SK-N-SH (cell line): Measurements from ENCODE around the gene YY1. TPM values are rescaled to one million over a fixed set of nuclear protein-coding genes. Genes with fewer than 3 reads are reported as not detected.

ENCODE experiments used
- CTCF ChIA-PET: fragments of 300-600, 350-600 bp; formaldehyde crosslinking; extraction: SDS; loops from one replicate; lab custom pipeline; 2021; lab: Yijun Ruan, JAX
- POLR2A ChIA-PET: fragments of 350-600 bp; sonication (Branson Sonifier 250); formaldehyde crosslinking; extraction: SDS; loops from one replicate; lab custom pipeline; 2020; ENCODE audit warnings: antibody characterized with exemption, inconsistent platforms; lab: Yijun Ruan, JAX
- DNase-seq: peaks from one replicate; pipeline ENCODE4 v3.0.0; 2012
- H2AFZ ChIP-seq: fragments of 200-600 bp; sonication (generic); 2 replicates; pipeline ENCODE4 v1.8.1; 2016; ENCODE audit warnings: antibody characterized with exemption, mild to moderate bottlenecking, low read depth
- H3F3A ChIP-seq: fragments of 200-600 bp; sonication (generic); replicated peaks from 2 replicates; pipeline ENCODE3; 2016; ENCODE audit warnings: antibody characterized with exemption, mild to moderate bottlenecking; ENCODE audit not compliant: insufficient read depth
- H3K27ac ChIP-seq, 2 experiments: fragments of 200-500 bp in 1 of 2; fragments of 200-600 bp in 1 of 2; sonication (Bioruptor generic) in 1 of 2; sonication (generic), shearing (Covaris generic) in 1 of 2; 2 replicates each; pipeline versions ENCODE4 v1.5.1 to v1.6.1; 2014 to 2016; ENCODE audit warnings: low read depth in 2 of 2, inconsistent platforms in 1 of 2, low read length in 1 of 2, mild to moderate bottlenecking in 1 of 2, mixed read lengths in 1 of 2
- H3K27me3 ChIP-seq: fragments of 200-600 bp; sonication (generic), shearing (Covaris generic); 2 replicates; pipeline ENCODE4 v1.6.1; 2016; ENCODE audit warnings: mixed run types; ENCODE audit not compliant: insufficient read depth
- H3K36me3 ChIP-seq, 2 experiments: fragments of 200-500 bp in 1 of 2; fragments of 200-600 bp in 1 of 2; sonication (Bioruptor generic) in 1 of 2; sonication (generic) in 1 of 2; replicated peaks in 1 of 2; 2 replicates each; pipeline versions ENCODE3 to v1.5.1; 2014 to 2016; ENCODE audit warnings: low read length in 1 of 2, mild to moderate bottlenecking in 1 of 2; ENCODE audit not compliant: insufficient read depth in 2 of 2, control insufficient read depth in 1 of 2
- H3K4me1 ChIP-seq, 2 experiments: fragments of 200-500 bp in 1 of 2; fragments of 200-600 bp in 1 of 2; sonication (Bioruptor generic) in 1 of 2; sonication (generic), shearing (Covaris generic) in 1 of 2; 2 replicates each; pipeline versions ENCODE4 v1.5.1 to v1.6.1; 2014 to 2016; ENCODE audit warnings: low read depth in 1 of 2, low read length in 1 of 2, mixed run types in 1 of 2; ENCODE audit not compliant: insufficient read depth in 2 of 2, control insufficient read depth in 1 of 2
- H3K4me2 ChIP-seq: fragments of 200-600 bp; sonication (generic), shearing (Covaris generic); 2 replicates; pipeline ENCODE4 v1.6.1; 2017; ENCODE audit warnings: mixed run types
- H3K4me3 ChIP-seq, 2 experiments: fragments of 200-500 bp in 1 of 2; fragments of 200-600 bp in 1 of 2; sonication (Bioruptor generic) in 1 of 2; sonication (generic), shearing (Covaris generic) in 1 of 2; 2 replicates each; pipeline versions ENCODE4 v1.5.1 to v1.8.1; 2014 to 2016; ENCODE audit warnings: low read depth in 2 of 2, inconsistent platforms in 1 of 2, low read length in 1 of 2, mild to moderate bottlenecking in 1 of 2, mixed read lengths in 1 of 2, moderate library complexity in 1 of 2
- H3K79me2 ChIP-seq: fragments of 200-600 bp; sonication (generic); 2 replicates; pipeline ENCODE4 v1.8.1; 2017; ENCODE audit warnings: mild to moderate bottlenecking; ENCODE audit not compliant: insufficient read depth
- H3K9ac ChIP-seq: fragments of 200-600 bp; sonication (generic); 2 replicates; pipeline ENCODE4 v1.6.1; 2017; ENCODE audit warnings: mixed run types
- H3K9me2 ChIP-seq: fragments of 200-600 bp; sonication (generic); 2 replicates; pipeline ENCODE4 v1.6.1; 2017; ENCODE audit warnings: mixed run types
- H3K9me3 ChIP-seq: fragments of 200-600 bp; sonication (generic); 2 replicates; pipeline ENCODE4 v1.6.1; 2017; ENCODE audit warnings: mixed run types, mild to moderate bottlenecking, moderate library complexity
- H4K20me1 ChIP-seq: fragments of 200-600 bp; sonication (generic); 2 replicates; pipeline ENCODE4 v1.6.1; 2017; ENCODE audit warnings: mild to moderate bottlenecking, mixed run types; ENCODE audit not compliant: insufficient read depth
- CHD2 ChIP-seq: fragments of 150-350 bp; IDR thresholded peaks from 2 replicates; pipeline ENCODE4 v1.6.1; 2018; ENCODE audit warnings: low read length; ENCODE audit not compliant: partially characterized antibody
- FOSL2 ChIP-seq: IDR thresholded peaks from 2 replicates; pipeline ENCODE4 v1.4.0; 2012; ENCODE audit warnings: low read depth, mild to moderate bottlenecking, moderate library complexity, borderline replicate concordance
- GATA2 ChIP-seq: sonication (generic); formaldehyde crosslinking; IDR thresholded peaks from 2 replicates; pipeline ENCODE4 v1.5.0; 2020; ENCODE audit warnings: mild to moderate bottlenecking, missing genetic modification reagents
- NFIC ChIP-seq: IDR thresholded peaks from 2 replicates; pipeline ENCODE4 v1.4.0; 2012; ENCODE audit warnings: borderline replicate concordance
- RAD21 ChIP-seq: IDR thresholded peaks from 2 replicates; pipeline ENCODE4 v1.6.1; 2012; ENCODE audit warnings: mild to moderate bottlenecking, low read length
- RCOR1 ChIP-seq: fragments of 150-350 bp; IDR thresholded peaks from 2 replicates; pipeline ENCODE4 v1.6.1; 2017; ENCODE audit warnings: antibody characterized with exemption, low read length
- SMC3 ChIP-seq: IDR thresholded peaks from 2 replicates; pipeline ENCODE4 v1.6.1; 2012; ENCODE audit warnings: low read depth, low read length, improper control_type of control experiment
- TAF1 ChIP-seq: IDR thresholded peaks from 2 replicates; pipeline ENCODE4 v1.6.1; 2012; ENCODE audit warnings: low read depth, mild to moderate bottlenecking, low read length, moderate library complexity, borderline replicate concordance
- WGBS: methylation state at CpG from one replicate; pipeline ENCODE4 v1.1.6; 2017; ENCODE audit warnings: low lambda C conversion rate; 5-methylcytosine and 5-hydroxymethylcytosine counted together
- polyA plus RNA-seq, 3 experiments: library from polyadenylated mRNA; depleted of rRNA; stranded (reverse); fragments of >200 nt; gene quantifications; 2 replicates each; pipeline ENCODE4 v1.2.3, GENCODE V29; 2012
- TF ChIP-seq, protein P1 (sequence below): IDR thresholded peaks from 2 replicates; pipeline ENCODE4 v1.6.1; 2012; ENCODE audit warnings: mild to moderate bottlenecking, low read depth, low read length, moderate library complexity
- TF ChIP-seq, protein P2 (sequence below): IDR thresholded peaks from 2 replicates; pipeline ENCODE4 v1.4.0; 2012; ENCODE audit warnings: low read depth, borderline replicate concordance
- TF ChIP-seq, protein P3 (sequence below): fragments of 150-350 bp; IDR thresholded peaks from 2 replicates; pipeline ENCODE4 v1.6.1; 2017; ENCODE audit warnings: antibody characterized with exemption, low read length, low read depth, borderline replicate concordance

Gene YY1
- polyA plus RNA-seq, 1 of the 3 experiments (the other 2 are of a cell fraction): 18.1 TPM

DNA sequence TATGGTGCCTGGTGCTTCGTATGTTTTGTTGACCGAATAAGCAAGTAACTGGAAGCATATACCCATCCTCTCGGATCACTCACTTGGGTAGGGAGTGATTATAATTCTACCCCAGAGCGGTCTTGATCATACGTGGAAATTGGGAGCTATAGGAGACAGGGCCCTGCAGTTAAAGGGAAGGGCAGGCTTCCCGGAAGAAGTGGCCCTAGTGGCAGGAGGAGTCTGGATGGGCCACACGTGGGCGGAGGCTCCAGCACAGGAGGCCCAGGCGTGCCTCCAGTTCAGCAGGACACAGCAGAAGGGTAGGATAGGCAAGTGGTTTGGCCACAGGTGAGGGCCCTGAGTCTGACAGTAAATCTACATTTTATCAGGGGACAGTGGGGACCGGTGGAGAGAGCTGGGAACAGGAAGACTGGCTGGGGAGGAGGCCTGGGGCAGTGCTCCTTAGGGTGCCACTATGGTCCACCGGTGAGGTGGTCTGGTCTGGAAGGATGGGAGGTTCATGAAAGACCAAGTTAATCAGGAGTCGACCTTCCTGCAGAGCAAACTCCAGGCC lies 23.5 kb upstream of the YY1 start:
- no peak for DNase-seq
- Histone ChIP-seq H3K4me1 (peaks cover 6 to 10% of the 10 kb centered on the region in 2 experiments; a peak in 1 of 4 replicates), H3K9me3 (no peaks in the 10 kb centered on the region), H3K36me3 (no peaks in the 10 kb centered on the region), H3K9me2 (no peaks in the 10 kb centered on the region), H3K27ac (no peak overlapping the region), H3K9ac (no peak overlapping the region), H3K79me2 (no peaks in the 10 kb centered on the region; the same call in 1 of the 2 replicates), H3K4me3 (no peak overlapping the region), H3F3A (peaks cover 4% of the 10 kb centered on the region), H2AFZ (no peak overlapping the region), H3K27me3 (no peaks in the 10 kb centered on the region), H3K4me2 (no peak overlapping the region), H4K20me1 (no peaks in the 10 kb centered on the region)
- 97% methylated on average over 12 of the region's 12 CpGs for WGBS
- ChIA-PET CTCF (interaction anchor here (0.7 to 1.9 kb wide), 7 partner anchors 8 to 269 kb away, joined by 3 to 4 read pairs (median 3); no protein-coding TSS in a partner anchor), POLR2A (interaction anchor here (2.0 kb wide), 1 partner anchor 17 kb away, joined by 5 read pairs; no protein-coding TSS in a partner anchor)
- TF ChIP-seq RCOR1 (no peak), GATA2 (CRISPR knock-in tag) (no peak), CHD2 (no peak), FOSL2 (no peak), RAD21 (no peak), TAF1 (no peak), NFIC (no peak), SMC3 (no peak)
- TF ChIP-seq, protein P1, sequence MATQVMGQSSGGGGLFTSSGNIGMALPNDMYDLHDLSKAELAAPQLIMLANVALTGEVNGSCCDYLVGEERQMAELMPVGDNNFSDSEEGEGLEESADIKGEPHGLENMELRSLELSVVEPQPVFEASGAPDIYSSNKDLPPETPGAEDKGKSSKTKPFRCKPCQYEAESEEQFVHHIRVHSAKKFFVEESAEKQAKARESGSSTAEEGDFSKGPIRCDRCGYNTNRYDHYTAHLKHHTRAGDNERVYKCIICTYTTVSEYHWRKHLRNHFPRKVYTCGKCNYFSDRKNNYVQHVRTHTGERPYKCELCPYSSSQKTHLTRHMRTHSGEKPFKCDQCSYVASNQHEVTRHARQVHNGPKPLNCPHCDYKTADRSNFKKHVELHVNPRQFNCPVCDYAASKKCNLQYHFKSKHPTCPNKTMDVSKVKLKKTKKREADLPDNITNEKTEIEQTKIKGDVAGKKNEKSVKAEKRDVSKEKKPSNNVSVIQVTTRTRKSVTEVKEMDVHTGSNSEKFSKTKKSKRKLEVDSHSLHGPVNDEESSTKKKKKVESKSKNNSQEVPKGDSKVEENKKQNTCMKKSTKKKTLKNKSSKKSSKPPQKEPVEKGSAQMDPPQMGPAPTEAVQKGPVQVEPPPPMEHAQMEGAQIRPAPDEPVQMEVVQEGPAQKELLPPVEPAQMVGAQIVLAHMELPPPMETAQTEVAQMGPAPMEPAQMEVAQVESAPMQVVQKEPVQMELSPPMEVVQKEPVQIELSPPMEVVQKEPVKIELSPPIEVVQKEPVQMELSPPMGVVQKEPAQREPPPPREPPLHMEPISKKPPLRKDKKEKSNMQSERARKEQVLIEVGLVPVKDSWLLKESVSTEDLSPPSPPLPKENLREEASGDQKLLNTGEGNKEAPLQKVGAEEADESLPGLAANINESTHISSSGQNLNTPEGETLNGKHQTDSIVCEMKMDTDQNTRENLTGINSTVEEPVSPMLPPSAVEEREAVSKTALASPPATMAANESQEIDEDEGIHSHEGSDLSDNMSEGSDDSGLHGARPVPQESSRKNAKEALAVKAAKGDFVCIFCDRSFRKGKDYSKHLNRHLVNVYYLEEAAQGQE: no peak
- TF ChIP-seq, protein P2, sequence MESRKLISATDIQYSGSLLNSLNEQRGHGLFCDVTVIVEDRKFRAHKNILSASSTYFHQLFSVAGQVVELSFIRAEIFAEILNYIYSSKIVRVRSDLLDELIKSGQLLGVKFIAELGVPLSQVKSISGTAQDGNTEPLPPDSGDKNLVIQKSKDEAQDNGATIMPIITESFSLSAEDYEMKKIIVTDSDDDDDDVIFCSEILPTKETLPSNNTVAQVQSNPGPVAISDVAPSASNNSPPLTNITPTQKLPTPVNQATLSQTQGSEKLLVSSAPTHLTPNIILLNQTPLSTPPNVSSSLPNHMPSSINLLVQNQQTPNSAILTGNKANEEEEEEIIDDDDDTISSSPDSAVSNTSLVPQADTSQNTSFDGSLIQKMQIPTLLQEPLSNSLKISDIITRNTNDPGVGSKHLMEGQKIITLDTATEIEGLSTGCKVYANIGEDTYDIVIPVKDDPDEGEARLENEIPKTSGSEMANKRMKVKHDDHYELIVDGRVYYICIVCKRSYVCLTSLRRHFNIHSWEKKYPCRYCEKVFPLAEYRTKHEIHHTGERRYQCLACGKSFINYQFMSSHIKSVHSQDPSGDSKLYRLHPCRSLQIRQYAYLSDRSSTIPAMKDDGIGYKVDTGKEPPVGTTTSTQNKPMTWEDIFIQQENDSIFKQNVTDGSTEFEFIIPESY: no peak
- TF ChIP-seq, protein P3, sequence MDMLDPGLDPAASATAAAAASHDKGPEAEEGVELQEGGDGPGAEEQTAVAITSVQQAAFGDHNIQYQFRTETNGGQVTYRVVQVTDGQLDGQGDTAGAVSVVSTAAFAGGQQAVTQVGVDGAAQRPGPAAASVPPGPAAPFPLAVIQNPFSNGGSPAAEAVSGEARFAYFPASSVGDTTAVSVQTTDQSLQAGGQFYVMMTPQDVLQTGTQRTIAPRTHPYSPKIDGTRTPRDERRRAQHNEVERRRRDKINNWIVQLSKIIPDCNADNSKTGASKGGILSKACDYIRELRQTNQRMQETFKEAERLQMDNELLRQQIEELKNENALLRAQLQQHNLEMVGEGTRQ: no peak
